ENCODE measurements around the gene FGF6.

Gene FGF6, protein sequence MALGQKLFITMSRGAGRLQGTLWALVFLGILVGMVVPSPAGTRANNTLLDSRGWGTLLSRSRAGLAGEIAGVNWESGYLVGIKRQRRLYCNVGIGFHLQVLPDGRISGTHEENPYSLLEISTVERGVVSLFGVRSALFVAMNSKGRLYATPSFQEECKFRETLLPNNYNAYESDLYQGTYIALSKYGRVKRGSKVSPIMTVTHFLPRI

DNA sequence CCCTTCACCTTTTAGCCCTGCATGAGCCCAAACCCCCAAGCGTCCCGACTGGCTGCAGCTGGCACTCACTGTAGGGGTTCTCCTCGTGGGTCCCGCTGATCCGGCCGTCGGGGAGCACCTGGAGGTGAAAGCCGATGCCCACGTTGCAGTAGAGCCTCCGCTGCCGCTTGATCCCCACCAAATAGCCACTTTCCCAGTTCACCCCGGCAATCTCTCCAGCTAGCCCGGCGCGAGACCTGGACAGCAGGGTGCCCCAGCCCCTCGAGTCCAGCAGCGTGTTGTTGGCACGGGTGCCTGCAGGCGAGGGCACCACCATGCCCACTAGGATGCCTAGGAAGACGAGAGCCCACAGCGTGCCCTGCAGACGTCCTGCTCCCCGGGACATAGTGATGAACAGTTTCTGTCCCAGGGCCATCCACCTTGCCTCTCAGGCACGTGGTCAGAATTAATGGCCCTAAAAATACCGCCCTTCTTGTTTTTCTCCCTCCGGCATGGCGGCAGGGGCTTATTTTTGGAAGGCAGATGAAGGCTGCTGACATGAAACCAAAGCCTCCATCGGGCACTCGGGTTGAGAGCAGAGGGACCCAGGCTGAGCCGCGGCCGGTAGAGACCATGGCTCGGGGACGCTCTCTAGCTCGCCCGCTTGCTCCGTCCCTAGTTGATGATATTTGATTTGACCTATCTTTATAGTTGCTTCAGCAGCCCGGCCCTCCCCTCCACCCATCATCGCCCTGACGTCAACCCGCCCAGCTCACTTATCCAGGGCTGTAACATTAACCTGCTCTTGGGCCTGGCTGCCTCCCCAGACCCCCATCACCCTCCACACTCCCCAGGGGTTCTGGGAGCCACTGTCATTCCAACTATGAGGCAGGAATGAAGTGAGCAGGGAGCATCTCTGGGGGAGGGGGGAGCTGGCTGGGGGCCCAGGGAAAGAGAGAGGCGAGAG, at the start of gene FGF6:
Gene FGF6, minus strand, starts transcription at position 660 of the 946 bp plus-strand sequence. Its CDS starts 245 bp downstream, at position 415.
- H3K27me3 ChIP-seq = no peaks in the 10 kb centered on the region
- H3K4me3 ChIP-seq = peak within 1 kb of the TSS; percentile 86
- peak within 1 kb of the TSS; percentile 97 for H3K4me2 ChIP-seq
- no peak within 1 kb of the TSS for H3K9ac ChIP-seq
- H3K36me3 ChIP-seq = peaks cover 75% of the 10 kb centered on the region
- peaks cover 71% of the 10 kb centered on the region for H3K4me1 ChIP-seq
- H3K27ac ChIP-seq = peak within 1 kb of the TSS; percentile 97
- H3K9me3 ChIP-seq = peaks cover 69% of the 10 kb centered on the region
- H4K20me1 ChIP-seq = peaks cover 55% of the 10 kb centered on the region
- TF ChIP-seq Cebpa-rat (IDR thresholded peaks at IDR 0.05) = no peak

DNA sequence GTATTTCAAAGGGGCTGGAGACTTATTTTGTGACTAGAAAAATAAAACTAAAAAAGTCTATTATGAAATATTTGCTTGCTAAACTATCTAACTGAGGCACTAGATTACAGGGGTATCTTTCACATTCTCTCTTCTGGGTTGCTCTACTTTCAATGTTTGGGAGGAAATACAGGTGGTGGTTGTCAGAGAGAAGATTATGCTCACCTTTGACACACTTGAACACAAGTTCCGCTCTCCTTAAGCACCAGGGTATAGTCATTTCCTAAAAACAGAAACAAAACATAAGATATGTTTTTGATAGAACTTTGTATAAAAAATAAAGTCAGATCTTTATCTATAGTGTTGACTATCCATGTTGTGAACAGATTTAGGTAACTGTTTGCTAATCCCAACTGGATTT, 45.4 kb upstream of the FGF6 start:
- Histone ChIP-seq H4K20me1 (peaks cover 9% of the 10 kb centered on the region; the same call in 1 of the 2 replicates), H3K36me3 (peaks cover 63% of the 10 kb centered on the region), H3K4me1 (no peaks in the 10 kb centered on the region), H3K9ac (no peak overlapping the region), H3K27ac (no peak overlapping the region), H3K9me3 (no peaks in the 10 kb centered on the region), H3K27me3 (no peaks in the 10 kb centered on the region), H3K4me3 (no peak overlapping the region), H3K4me2 (no peak overlapping the region)
- no peak for TF ChIP-seq Cebpa-rat (IDR thresholded peaks at IDR 0.05)

DNA sequence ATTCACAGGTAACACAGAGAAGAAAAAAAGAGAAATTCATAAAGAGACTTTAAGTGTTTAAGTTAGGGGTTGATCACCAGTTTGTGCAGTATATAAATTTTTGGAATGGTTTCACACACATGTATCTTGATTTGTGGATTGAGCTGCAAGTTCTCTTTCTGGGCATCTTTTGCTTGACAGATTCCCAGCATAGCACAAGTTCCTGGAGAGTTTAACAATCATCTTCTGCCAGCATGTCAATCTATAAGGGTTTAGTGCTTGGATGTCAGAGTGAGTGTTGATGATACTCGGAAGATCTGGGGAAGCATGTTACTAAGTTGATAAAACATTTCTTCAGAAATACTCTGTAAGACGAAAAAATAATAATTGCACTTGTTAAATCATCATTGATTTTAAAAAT, 43.9 kb upstream of the FGF6 start:
- no peak overlapping the region for H3K4me3 ChIP-seq
- no peak overlapping the region for H3K27ac ChIP-seq
- H3K9ac ChIP-seq = no peak overlapping the region
- H3K4me2 ChIP-seq = no peak overlapping the region
- peaks cover 55% of the 10 kb centered on the region for H3K36me3 ChIP-seq
- TF ChIP-seq Cebpa-rat (IDR thresholded peaks at IDR 0.05) = no peak
- no peaks in the 10 kb centered on the region for H3K9me3 ChIP-seq
- peaks cover 14% of the 10 kb centered on the region for H3K4me1 ChIP-seq
- H3K27me3 ChIP-seq = no peaks in the 10 kb centered on the region
- H4K20me1 ChIP-seq = peaks cover 15% of the 10 kb centered on the region; the same call in 1 of the 2 replicates

DNA sequence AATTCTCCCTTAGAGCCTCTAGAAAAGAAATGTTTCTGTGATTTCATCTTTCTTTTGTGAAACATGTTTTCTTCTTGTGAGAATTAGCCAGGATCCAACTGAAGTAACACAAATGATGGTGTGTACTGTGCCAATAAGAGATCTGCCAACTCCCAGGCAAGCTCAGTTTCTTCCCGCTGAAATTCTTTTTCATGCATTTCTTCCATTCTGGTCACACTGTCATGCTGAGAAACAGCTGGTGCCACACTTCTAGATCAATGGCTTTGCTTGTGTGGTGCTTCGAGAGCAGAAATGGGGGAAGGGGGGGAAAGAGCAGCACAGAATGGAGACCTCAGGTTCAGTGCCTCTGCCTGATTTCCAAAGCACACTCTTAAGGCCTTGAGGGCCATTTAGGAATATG, 41.4 kb upstream of the FGF6 start:
- no peak overlapping the region for H3K27ac ChIP-seq
- H3K4me1 ChIP-seq = peaks cover 30% of the 10 kb centered on the region
- H3K36me3 ChIP-seq = peaks cover 43% of the 10 kb centered on the region
- no peak overlapping the region for H3K4me2 ChIP-seq
- TF ChIP-seq Cebpa-rat (IDR thresholded peaks at IDR 0.05) = no peak
- no peaks in the 10 kb centered on the region for H3K9me3 ChIP-seq
- H3K9ac ChIP-seq = no peak overlapping the region
- H3K4me3 ChIP-seq = no peak overlapping the region
- H4K20me1 ChIP-seq = peaks cover 25% of the 10 kb centered on the region; the same call in 1 of the 2 replicates
- no peaks in the 10 kb centered on the region for H3K27me3 ChIP-seq

DNA sequence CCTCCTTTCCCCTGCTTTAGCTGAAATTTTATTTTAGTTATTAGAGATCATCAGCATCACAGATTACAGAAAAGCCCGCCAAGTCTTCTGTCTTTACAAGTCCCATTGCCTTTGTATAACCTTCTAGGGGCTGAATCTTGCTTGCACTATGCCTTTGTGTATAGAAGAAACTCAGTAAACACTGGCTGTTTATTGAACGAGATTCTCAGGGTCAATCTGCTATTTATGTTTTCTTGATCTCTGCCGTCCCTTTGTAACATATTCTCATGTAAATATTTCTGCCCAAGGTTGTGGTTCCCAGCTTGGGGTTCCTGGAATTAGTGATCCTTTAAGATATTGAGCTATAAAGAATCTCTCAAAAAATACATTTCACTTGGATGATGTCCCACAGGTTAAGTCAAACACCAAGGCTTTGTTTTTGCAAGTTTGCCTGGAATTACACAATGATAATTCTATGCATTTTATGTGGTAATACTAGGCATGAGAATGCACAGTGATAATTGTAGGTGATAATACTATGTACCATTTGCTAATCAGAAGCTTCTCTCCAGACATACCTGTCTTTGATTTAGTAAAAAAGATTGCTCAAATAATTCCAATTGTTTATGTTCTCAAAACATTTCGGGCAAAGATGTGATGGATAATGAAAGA, 40.6 kb upstream of the FGF6 start:
- Histone ChIP-seq H4K20me1 (peaks cover 25% of the 10 kb centered on the region; the same call in 1 of the 2 replicates), H3K27ac (no peak overlapping the region), H3K36me3 (peaks cover 49% of the 10 kb centered on the region), H3K9me3 (no peaks in the 10 kb centered on the region), H3K4me1 (peaks cover 30% of the 10 kb centered on the region), H3K4me2 (peak overlapping the region; percentile 69; the same call in 1 of the 2 replicates), H3K9ac (no peak overlapping the region), H3K4me3 (no peak overlapping the region), H3K27me3 (no peaks in the 10 kb centered on the region)
- TF ChIP-seq Cebpa-rat (IDR thresholded peaks at IDR 0.05) = no peak

DNA sequence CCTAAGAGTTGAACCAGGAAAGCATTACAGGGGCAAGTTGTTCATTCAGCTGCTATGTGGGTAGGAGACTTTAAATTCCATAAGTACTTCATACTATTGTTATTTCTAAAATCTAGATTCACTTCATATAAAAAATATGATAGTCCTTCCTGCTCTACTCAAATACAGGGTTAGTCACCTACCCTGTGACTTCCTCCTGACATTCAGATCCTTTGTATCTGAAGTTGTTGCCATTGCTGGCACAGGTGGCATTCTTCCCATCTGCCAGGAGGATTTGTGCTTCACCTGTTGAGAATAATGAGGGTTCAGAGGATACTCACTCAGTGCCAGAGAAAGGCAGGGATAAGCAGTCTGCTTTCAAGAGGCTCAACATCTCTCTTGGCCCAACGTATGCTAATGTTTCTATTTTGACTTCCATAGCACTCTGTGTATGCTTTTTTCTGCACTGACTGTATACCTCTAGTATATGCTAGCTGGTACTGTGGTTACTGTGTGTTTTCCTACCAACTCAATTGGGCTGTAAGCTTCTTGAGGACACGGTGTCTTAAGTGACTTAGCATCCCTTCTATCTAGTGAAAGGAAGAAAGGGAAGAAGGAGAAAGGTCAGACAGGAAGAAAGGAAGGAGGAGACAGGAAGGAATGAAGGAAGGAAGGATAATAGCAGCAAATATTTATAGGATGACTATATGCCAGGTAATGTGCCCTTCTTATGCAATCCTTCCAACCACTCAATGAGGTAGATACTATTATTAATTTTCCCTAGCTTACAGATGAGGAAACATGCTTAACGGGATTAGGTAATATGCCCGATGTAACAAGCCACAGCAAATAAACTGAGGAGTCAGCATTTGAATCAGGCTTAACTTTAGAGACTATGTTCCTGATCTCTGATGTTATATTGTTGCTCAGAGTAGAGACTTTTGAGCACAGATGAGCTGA, 38.5 kb upstream of the FGF6 start:
- H3K4me1 ChIP-seq = peaks cover 30% of the 10 kb centered on the region
- peaks cover 11% of the 10 kb centered on the region for H3K9me3 ChIP-seq
- H3K9ac ChIP-seq = no peak overlapping the region; the same call in 1 of the 2 replicates
- peaks cover 29% of the 10 kb centered on the region; the same call in 1 of the 2 replicates for H4K20me1 ChIP-seq
- H3K27ac ChIP-seq = peak overlapping the region; percentile 43
- H3K4me2 ChIP-seq = peak overlapping the region; percentile 69
- no peak for TF ChIP-seq Cebpa-rat (IDR thresholded peaks at IDR 0.05)
- peak overlapping the region; percentile 31; the same call in 1 of the 2 replicates for H3K4me3 ChIP-seq
- no peaks in the 10 kb centered on the region for H3K27me3 ChIP-seq
- peaks cover 42% of the 10 kb centered on the region for H3K36me3 ChIP-seq

DNA sequence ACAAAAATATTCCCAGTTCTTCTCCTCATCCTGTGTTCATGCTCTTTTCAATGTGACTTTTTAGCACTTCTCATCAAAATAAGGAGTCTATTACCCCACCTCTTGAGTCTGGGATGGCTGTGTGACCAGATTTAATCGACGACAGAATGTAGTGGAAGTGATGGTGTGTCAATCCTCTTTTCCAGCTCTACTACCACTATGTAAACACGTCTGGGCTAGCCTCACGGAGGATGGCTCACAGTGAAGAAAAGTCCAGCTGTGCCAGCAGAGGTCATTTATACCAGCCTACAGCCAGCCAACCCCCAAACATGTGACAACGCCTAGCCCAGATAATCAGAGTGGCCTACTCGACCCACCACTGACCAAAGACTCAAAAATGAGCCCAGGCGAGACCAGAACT, 37.3 kb upstream of the FGF6 start:
- Histone ChIP-seq H3K9me3 (peaks cover 24% of the 10 kb centered on the region), H3K27me3 (no peaks in the 10 kb centered on the region), H3K36me3 (peaks cover 40% of the 10 kb centered on the region), H4K20me1 (peaks cover 25% of the 10 kb centered on the region; the same call in 1 of the 2 replicates), H3K4me3 (no peak overlapping the region), H3K9ac (no peak overlapping the region), H3K4me1 (peaks cover 30% of the 10 kb centered on the region), H3K27ac (no peak overlapping the region), H3K4me2 (no peak overlapping the region; the same call in 1 of the 2 replicates)
- no peak for TF ChIP-seq Cebpa-rat (IDR thresholded peaks at IDR 0.05)

DNA sequence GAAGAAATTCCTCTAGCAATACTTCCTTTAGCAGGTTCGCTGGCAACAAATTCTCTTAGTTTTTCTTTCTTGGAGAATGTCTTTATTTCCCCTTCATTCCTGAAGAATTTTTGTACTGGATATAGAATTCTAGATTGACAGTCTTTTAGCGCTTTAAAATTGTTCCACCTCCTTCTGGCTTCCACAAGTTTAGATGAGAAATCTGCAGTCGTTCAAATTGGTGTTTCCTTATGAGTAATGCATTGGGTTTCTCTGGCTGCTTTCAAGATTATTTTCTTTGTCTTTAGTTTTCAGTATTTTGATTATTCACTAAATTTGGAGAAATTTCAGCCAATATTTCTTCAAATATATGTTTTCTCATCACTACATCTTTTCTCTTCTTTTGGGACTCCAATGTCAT, 33.3 kb upstream of the FGF6 start:
- H4K20me1 ChIP-seq = peaks cover 8% of the 10 kb centered on the region; the same call in 1 of the 2 replicates
- no peak overlapping the region for H3K27ac ChIP-seq
- peaks cover 36% of the 10 kb centered on the region for H3K36me3 ChIP-seq
- H3K9me3 ChIP-seq = peaks cover 36% of the 10 kb centered on the region
- peaks cover 10% of the 10 kb centered on the region for H3K4me1 ChIP-seq
- H3K27me3 ChIP-seq = no peaks in the 10 kb centered on the region
- no peak overlapping the region for H3K4me3 ChIP-seq
- H3K9ac ChIP-seq = no peak overlapping the region
- no peak for TF ChIP-seq Cebpa-rat (IDR thresholded peaks at IDR 0.05)
- no peak overlapping the region for H3K4me2 ChIP-seq

DNA sequence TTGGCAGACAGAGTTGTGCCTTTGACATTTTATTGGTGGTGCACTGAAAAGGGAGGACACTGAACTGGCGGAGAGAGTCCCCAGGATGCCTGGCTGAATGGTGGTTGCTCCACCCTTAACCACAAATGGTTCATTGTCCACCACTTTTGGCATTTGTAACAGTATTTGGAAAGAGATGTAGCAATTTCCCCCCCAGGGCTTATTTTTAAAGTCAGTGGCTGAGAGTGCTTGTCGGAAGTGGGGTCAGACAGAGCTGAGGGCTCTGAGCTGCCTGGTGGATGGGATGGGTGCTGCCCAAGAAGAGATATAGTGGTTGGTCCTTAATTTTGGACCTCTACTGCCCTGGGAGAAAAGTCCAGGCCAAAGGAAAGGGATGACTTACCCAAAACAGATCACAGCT, 31.5 kb upstream of the FGF6 start:
- Histone ChIP-seq H3K4me2 (no peak overlapping the region), H3K4me1 (no peaks in the 10 kb centered on the region), H3K9me3 (peaks cover 36% of the 10 kb centered on the region), H3K36me3 (peaks cover 31% of the 10 kb centered on the region), H3K27me3 (no peaks in the 10 kb centered on the region), H3K9ac (no peak overlapping the region), H3K27ac (no peak overlapping the region), H4K20me1 (peaks cover 4% of the 10 kb centered on the region; the same call in 1 of the 2 replicates), H3K4me3 (no peak overlapping the region)
- TF ChIP-seq Cebpa-rat (IDR thresholded peaks at IDR 0.05) = no peak
